Astrocyte of the hippocampus (primary cell): Measurements from ENCODE around the gene MXD1.

Source experiments
- DNase-seq: peaks from one replicate; pipeline ENCODE4 v3.0.0; 2011; ENCODE audit warnings: low read depth, low spot score

The MXD1 gene

GRCh38 chr2:69977186-69977585, 62.3 kb downstream of the MXD1 start:
- DNase-seq = no peak

- DNase-seq = no peak
These were observed 63.1 kb downstream of the MXD1 start for GRCh38 chr2:69977906-69978482.

GRCh38 chr2:69979902-69980807, 65.2 kb downstream of the MXD1 start:
- DNase-seq = no peak

- DNase-seq = no peak
These were observed 68.6 kb downstream of the MXD1 start for GRCh38 chr2:69983392-69983966.

GRCh38 chr2:69985216-69985615, 70.3 kb downstream of the MXD1 start:
- DNase-seq = no peak

GRCh38 chr2:69985688-69986087, 70.8 kb downstream of the MXD1 start:
- no peak for DNase-seq

GRCh38 chr2:69986691-69987090, 71.8 kb downstream of the MXD1 start:
- no peak for DNase-seq

GRCh38 chr2:69988086-69988635, 73.3 kb downstream of the MXD1 start:
- no peak for DNase-seq

- DNase-seq = no peak
These were observed 74.1 kb downstream of the MXD1 start for GRCh38 chr2:69989009-69989408.

GRCh38 chr2:69989441-69990105, 74.7 kb downstream of the MXD1 start:
- no peak for DNase-seq
